HUES6 (cell line): Measurements from ENCODE around the gene ARL4A.

Experiments
- H3K27ac ChIP-seq: 2 replicates; pipeline ENCODE4 v1.7.0; 2013; ENCODE audit warnings: low read depth, mild to moderate bottlenecking, low read length, inconsistent platforms
- H3K27me3 ChIP-seq: 2 replicates; pipeline ENCODE4 v1.6.1; 2013; ENCODE audit warnings: low read length; ENCODE audit not compliant: control insufficient read depth, insufficient read depth
- H3K36me3 ChIP-seq: 2 replicates; pipeline ENCODE4 v1.6.1; 2013; ENCODE audit warnings: low read length; ENCODE audit not compliant: control insufficient read depth, insufficient read depth
- H3K4me1 ChIP-seq: 2 replicates; pipeline ENCODE4 v1.6.1; 2013; ENCODE audit warnings: low read length; ENCODE audit not compliant: control insufficient read depth, insufficient read depth
- H3K4me3 ChIP-seq: 2 replicates; pipeline ENCODE4 v1.5.1; 2013; ENCODE audit warnings: low read depth, low read length
- H3K9ac ChIP-seq: one replicate; pipeline ENCODE4 v1.6.1; 2013; ENCODE audit warnings: mild to moderate bottlenecking, low read length
- H3K9me3 ChIP-seq: 2 replicates; pipeline ENCODE4 v1.6.1; 2013; ENCODE audit warnings: low read depth, low read length; ENCODE audit not compliant: control insufficient read depth, insufficient read depth

ARL4A gene

DNA sequence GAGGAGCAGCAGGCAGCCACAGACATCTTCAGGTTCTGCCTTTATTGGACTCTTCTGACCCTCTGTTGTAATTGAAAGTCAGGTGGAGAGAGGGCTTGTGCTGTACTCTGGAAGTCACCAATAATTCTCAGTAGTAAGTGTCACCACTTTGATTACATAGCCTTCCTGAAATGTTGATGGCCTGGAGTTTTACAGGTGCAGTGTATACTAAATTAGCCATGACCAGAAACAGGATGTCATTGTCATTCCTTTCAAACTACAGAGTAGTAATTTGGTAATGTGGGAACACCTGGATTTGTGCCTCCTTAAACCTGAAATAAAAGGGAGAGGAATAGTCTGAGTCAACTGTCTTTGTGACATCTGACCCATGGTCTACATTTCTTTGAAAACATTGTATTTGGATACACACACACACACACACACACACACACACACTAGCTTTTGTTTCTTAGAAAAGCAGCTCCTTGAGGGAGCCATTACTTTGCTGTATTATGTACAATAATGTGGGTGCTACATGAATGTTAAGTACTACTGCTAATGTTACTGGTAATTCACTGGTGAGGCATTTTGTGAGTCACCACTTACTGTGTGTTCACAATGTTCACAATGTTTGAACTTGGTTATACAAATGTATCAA lies 19.6 kb downstream of the ARL4A start:
- no peak overlapping the region for H3K4me3 ChIP-seq
- H3K27me3 ChIP-seq: no peaks in the 10 kb centered on the region
- peaks cover 6% of the 10 kb centered on the region; the same call in 1 of the 2 replicates for H3K4me1 ChIP-seq
- no peak overlapping the region for H3K9ac ChIP-seq
- H3K9me3 ChIP-seq: peaks cover 5% of the 10 kb centered on the region; the same call in 1 of the 2 replicates
- H3K27ac ChIP-seq: no peak overlapping the region
- H3K36me3 ChIP-seq: no peaks in the 10 kb centered on the region

DNA sequence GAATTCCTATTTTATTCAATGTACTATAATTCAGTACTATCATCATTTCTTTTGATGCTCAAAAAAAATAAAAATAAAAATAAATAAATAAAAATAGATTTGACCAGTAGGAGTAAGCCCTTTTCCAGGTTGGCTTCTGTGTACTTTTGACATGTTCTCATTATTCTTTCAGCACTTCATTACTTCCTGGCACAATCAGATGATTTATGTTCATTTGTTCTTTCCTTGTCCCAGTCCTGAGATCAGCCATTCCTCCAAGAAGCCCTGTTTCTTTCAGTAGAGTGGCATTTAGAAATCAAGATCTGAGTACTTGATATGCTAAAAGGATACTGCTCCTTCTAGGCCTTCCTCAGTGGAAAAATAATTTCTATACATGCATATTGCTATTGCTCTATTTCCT lies 20.9 kb downstream of the ARL4A start:
- no peak overlapping the region for H3K4me3 ChIP-seq
- no peak overlapping the region for H3K27ac ChIP-seq
- no peaks in the 10 kb centered on the region for H3K27me3 ChIP-seq
- H3K36me3 ChIP-seq: no peaks in the 10 kb centered on the region
- H3K9ac ChIP-seq: no peak overlapping the region
- H3K4me1 ChIP-seq: peaks cover 14% of the 10 kb centered on the region
- H3K9me3 ChIP-seq: no peaks in the 10 kb centered on the region

DNA sequence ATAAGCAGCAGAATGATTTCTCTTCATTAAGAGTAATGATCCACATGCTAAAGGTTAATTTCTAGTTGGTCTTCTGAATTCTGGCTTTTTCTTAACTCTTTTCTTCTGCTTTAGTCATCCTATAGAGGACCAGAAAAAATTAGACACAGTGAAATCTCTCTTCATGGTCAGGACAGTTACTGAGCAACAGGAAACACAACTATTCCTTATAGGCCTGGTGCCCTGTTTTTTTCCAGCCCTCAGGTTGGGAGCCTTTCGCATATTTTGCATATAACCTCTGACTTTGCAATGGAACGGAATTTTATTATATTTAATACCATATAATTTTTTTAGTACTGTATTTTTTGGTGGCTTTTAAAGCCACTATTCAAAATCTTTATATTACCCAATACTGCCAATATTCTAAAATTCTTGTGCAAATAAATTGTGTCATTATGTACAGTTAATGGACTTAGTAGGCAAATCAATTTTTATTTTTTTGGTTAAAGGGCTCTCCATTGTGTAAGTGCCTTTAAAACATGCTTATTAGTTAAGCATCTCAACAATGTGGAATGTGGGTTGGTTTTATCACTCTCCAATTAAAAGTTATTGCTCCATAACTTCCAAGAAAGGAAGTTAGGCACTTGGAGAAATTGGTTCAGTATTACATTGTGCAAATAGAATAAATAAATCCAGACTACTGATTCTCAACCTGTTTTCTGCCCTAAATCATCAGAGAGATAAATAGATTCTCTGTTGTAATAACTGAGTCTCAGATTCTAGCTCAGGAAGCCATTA lies 22.5 kb downstream of the ARL4A start:
- H3K4me1 ChIP-seq: peaks cover 24% of the 10 kb centered on the region

DNA sequence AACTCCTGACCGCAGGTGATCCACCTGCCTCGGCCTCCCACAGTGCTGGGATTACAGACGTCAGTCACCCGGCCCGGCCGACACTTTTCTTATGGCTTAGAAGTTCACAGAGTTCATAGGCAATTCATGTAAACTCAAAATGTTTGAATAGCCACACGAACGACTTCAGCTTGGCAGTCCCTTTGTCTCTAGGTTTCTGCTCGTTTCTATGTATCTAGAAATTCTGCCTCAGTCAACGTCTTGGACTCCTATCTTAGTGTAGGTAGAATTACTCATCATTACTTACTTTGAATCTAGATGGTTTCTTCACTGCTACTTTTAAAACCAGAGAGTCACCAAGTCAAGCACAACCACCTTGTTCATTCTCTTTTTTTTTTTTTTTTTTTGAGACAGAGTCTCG lies 23.7 kb downstream of the ARL4A start:
- Histone ChIP-seq H3K9me3 (no peaks in the 10 kb centered on the region), H3K27ac (no peak overlapping the region), H3K9ac (no peak overlapping the region), H3K4me3 (no peak overlapping the region), H3K4me1 (peaks cover 34% of the 10 kb centered on the region), H3K36me3 (no peaks in the 10 kb centered on the region), H3K27me3 (no peaks in the 10 kb centered on the region)

More for the DNA sequence above, 22.5 kb downstream of the ARL4A start:
- Histone ChIP-seq H3K9ac (no peak overlapping the region), H3K27me3 (no peaks in the 10 kb centered on the region), H3K27ac (no peak overlapping the region), H3K9me3 (no peaks in the 10 kb centered on the region), H3K36me3 (no peaks in the 10 kb centered on the region), H3K4me3 (no peak overlapping the region)

DNA sequence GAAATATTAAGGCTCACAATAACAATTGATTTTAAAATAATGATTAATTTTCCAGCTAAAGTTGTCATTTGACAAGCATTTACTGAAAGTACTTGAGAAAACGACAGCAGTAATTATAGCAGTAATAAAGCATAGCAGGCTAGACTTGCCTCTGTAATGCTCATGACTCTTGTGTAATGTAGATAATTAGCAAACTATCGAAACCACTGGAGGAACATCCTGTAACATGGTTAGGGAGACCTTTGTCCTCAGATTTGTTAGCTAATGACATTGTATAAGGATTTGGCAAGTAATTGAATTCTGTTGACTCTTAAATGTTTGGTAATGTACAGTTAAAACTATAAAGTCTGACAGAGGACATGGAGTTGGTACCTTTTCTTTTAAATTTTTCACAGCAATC lies 24.8 kb downstream of the ARL4A start:
- Histone ChIP-seq H3K27ac (no peak overlapping the region), H3K9ac (no peak overlapping the region), H3K36me3 (no peaks in the 10 kb centered on the region), H3K9me3 (no peaks in the 10 kb centered on the region), H3K4me3 (no peak overlapping the region), H3K27me3 (no peaks in the 10 kb centered on the region), H3K4me1 (peaks cover 41% of the 10 kb centered on the region)

DNA sequence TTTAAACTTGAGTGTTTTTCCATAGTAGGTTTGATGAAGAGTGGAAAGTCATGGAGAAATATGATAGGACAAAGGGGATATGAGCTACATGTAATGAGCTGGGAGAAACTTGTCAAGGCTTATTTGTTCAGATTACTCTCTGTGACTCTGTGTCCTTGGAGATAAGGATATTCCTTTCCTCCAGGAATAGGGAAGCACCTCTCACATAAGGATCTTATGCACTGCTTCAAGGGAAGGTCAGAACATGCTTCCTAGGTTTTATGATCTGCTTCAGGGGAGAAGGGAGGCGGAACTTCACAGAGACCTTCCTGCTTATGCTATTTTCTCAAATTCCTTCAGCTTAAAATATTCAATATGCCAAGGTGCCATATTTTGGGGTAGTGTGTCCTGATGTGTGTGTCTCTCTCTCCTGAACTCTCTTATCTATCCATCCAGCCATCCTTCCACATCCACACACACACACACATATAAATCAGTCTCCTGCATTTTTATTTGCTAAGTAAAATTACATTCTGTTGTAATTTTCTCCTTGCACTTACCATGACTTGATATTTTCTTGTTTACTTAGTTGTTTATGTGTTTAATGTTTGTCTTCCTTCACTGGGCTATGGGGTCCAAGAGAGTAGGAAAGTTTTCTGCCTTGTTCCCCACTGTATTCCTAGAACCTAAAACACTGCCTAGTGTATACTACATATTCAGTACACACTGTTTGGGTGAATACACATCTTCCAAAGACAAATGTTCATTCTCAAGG lies 26.4 kb downstream of the ARL4A start:
- H3K4me3 ChIP-seq: no peak overlapping the region
- no peaks in the 10 kb centered on the region for H3K9me3 ChIP-seq
- no peaks in the 10 kb centered on the region for H3K27me3 ChIP-seq
- H3K9ac ChIP-seq: no peak overlapping the region
- peaks cover 40% of the 10 kb centered on the region for H3K4me1 ChIP-seq
- 0 out of 2 replicates have a peak overlapping the region, but pooled peaks have one; percentile 24 for H3K27ac ChIP-seq
- H3K36me3 ChIP-seq: no peaks in the 10 kb centered on the region

DNA sequence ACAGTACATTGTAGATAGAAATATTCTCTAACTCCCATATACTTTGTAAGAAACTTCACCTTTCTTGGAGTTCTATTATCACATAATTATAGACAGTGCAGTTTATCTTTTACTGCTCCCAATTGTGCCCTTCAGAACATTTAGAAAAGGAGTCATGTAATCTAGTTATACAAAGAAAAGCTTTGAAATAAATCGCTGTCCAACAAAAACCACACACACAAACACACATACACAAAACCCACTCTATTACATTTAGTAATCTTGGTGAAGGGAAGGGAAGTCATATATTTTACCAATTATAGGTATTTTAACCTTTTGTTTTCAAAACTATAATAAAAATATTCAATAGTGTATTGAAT lies 26.9 kb downstream of the ARL4A start:
- H3K4me3 ChIP-seq: no peak overlapping the region
- H3K36me3 ChIP-seq: no peaks in the 10 kb centered on the region
- peak overlapping the region; percentile 71; the same call in 1 of the 2 replicates for H3K27ac ChIP-seq
- H3K9ac ChIP-seq: no peak overlapping the region
- H3K4me1 ChIP-seq: peaks cover 40% of the 10 kb centered on the region
- no peaks in the 10 kb centered on the region for H3K9me3 ChIP-seq
- no peaks in the 10 kb centered on the region for H3K27me3 ChIP-seq

DNA sequence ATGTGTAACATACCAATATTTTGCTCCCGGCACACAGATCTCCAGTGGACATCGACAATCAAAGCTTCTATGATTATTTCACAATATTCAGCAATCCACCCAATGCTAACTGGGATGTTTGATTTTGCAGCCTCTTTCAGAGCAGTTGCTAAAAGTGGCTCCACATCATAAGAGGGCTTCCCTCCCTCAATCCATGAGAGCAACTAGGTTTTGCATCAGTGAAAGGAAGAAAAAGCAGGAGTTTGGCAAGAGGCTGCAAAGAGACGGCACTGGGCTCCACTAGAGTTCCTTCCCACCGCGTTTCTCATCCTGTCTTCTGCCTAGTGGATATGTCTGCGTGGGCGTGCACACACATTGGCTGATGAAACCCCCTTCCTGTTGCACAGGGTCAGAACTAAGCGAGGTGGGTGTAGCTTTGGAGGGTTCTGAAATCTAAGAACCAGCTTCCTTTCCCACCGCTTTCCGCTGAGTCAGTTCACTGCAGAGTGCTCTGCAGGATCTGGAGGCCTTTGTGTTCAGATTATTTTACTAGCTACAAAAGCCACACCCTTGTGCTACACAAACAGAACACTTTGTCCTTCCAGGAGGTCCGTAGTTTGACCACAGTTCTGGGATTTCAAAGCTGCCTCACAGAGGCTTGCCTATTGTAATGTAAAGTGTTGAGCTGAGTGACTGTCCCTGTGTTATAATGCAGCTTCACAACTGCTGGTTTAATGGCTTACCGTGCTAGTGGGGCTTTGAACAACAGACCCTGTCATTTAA lies 28.1 kb downstream of the ARL4A start:
- no peaks in the 10 kb centered on the region for H3K27me3 ChIP-seq
- peaks cover 40% of the 10 kb centered on the region for H3K4me1 ChIP-seq
- peak overlapping the region; percentile 71 for H3K27ac ChIP-seq
- H3K9me3 ChIP-seq: no peaks in the 10 kb centered on the region
- peak overlapping the region; percentile 45 for H3K4me3 ChIP-seq
- H3K9ac ChIP-seq: peak overlapping the region; percentile 80
- H3K36me3 ChIP-seq: no peaks in the 10 kb centered on the region

DNA sequence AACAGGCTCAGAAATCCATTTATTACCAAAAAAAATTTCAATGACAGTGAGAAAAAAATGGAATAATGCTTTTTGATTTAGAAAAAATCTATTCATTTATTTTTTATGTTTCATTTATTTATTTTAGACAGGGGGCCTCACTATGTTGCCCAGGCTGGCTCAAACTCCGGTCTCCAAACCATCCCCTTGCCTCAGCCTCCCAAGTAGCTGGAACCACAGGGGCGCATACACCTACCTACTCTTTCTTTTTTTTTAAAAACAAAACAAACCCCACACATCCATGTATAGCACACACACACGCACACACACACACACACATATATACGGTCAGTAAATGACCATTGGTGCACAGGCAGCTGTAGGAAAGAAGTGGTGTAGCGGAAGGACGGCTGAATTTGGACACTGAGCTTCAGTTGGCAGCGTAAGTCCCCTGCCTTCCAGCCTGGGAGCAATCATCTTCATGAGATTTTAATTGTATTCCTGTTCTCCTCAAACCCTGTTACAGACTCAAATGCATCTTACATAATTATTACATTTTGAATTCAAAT lies 28.8 kb downstream of the ARL4A start:
- H3K36me3 ChIP-seq: no peaks in the 10 kb centered on the region
- peak overlapping the region; percentile 9; the same call in 1 of the 2 replicates for H3K27ac ChIP-seq
- peak overlapping the region; percentile 8 for H3K9ac ChIP-seq
- peaks cover 40% of the 10 kb centered on the region for H3K4me1 ChIP-seq
- no peaks in the 10 kb centered on the region for H3K9me3 ChIP-seq
- H3K27me3 ChIP-seq: no peaks in the 10 kb centered on the region
- no peak overlapping the region for H3K4me3 ChIP-seq

DNA sequence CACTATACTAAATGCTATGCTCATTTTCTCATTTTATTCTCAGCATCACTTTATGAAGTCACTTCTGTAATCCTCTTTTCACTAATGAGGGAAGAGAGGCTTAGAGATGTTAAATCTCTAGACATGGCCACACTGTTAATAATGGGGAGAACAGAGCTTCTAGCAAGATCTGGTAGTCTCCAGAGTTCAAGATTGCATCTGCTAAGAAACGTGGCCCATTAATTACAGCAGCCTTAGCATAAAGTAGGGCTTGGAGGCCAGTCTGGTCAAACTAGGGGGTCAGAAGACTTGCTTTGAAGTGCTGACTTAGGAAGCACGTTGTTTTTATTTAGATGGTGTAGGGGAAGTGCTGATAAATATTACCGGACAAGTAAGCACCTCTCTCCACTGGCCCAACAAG lies 29.3 kb downstream of the ARL4A start:
- H3K4me3 ChIP-seq: no peak overlapping the region
- H3K36me3 ChIP-seq: no peaks in the 10 kb centered on the region
- no peaks in the 10 kb centered on the region for H3K27me3 ChIP-seq
- H3K9me3 ChIP-seq: no peaks in the 10 kb centered on the region
- no peak overlapping the region for H3K9ac ChIP-seq
- peak overlapping the region; percentile 9; the same call in 1 of the 2 replicates for H3K27ac ChIP-seq
- peaks cover 40% of the 10 kb centered on the region for H3K4me1 ChIP-seq
